G401.6 (cell line): ENCODE measurements around the gene ACSF3.
"Not testable (repeated sequence)": the region's sequence is repeated elsewhere in the genome, so short reads cannot be mapped to it uniquely, and the experiment has no call there.

ENCODE experiments used
- FAIRE-seq: peaks from 2 replicates; lab custom pipeline; 2012; peaks lifted over from hg19 to GRCh38; lab: Jason Lieb, UNC

Gene ACSF3

GRCh38 chr16:89073346-89074071 is 20.1 kb upstream of the ACSF3 start:
- no peak for FAIRE-seq

DNA sequence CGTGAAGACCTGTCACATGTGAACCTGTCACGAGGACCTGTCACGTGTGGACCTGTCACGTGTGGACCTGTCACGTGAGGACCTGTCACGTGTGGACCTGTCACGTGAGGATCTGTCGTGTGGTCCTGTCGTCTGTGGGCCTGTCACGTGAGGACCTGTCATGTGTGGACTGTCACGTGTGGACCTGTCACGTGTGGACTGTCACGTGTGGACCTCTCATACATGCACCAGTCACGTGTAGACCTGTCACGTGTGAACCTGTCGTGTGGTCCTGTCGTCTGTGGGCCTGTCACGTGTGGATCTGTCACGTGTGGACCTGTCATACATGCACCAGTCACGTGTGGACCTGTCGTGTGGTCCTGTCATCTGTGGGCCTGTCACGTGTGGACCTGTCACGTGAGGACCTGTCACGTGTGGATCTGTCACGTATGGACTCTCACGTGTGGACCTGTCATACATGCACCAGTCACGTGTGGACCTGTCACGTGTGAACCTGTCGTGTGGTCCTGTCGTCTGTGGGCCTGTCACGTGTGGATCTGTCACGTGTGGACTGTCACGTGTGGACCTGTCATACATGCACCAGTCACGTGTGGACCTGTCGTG is 19.5 kb upstream of the ACSF3 start:
- not testable (repeated sequence) for FAIRE-seq

DNA sequence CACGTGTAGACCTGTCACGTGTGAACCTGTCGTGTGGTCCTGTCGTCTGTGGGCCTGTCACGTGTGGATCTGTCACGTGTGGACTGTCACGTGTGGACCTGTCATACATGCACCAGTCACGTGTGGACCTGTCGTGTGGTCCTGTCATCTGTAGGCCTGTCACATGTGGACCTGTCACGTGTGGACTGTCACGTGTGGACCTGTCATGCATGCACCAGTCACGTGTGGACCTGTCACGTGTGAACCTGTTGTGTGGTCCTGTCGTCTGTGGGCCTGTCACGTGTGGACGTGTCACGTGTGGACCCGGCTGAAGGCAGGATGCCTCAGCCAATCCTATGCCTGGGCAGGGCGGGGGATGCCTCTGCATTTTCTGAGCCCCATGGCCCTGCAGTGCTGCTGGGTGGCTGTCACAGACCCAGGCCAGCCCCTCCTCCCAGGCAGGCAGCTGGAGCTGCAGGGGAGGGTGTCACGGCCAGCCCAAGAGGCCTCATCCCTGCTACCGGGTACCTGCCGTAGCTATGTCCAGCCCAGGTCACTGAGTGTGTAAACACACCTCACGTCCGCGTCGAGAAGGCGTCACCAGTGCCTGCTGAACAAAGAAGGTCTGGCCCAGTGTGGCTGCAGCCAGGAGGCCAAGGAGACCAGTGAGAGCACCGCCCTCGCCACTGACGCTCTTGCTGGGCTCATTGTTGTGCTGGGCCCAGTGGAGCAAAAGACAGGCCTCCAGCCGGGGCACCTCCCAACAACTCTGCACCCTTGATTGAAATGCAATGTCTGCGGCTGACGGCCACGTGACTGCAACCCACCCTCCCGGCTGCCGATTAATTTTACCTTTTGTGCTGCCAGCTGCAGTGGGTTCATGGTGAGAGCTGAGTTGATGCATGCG is 18.6 kb upstream of the ACSF3 start:
- FAIRE-seq, result no peak

- no peak for FAIRE-seq
Observed at GRCh38 chr16:89076159-89076558, 17.5 kb upstream of the ACSF3 start.

DNA sequence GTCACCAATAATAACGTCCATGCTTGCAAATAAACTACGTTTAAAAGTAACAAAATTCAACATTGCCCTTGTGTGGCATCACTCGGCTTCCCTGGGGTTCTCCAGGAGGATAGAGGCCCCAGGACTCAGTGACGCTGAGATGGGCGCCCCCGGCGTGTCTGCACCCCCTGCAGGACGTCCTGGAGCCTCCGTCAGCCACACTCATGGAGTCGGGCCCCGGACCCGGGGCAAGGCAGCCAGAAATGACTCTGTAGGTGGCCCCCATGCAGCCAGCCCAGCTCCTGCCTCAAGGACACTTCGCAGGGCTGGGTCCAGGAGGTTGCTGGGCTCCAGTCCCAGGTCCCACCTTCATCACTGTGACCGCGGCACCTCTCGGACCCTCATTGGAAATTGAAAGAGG is 16.6 kb upstream of the ACSF3 start:
- FAIRE-seq, result no peak

GRCh38 chr16:89078172-89078571 is 15.5 kb upstream of the ACSF3 start:
- no peak for FAIRE-seq

DNA sequence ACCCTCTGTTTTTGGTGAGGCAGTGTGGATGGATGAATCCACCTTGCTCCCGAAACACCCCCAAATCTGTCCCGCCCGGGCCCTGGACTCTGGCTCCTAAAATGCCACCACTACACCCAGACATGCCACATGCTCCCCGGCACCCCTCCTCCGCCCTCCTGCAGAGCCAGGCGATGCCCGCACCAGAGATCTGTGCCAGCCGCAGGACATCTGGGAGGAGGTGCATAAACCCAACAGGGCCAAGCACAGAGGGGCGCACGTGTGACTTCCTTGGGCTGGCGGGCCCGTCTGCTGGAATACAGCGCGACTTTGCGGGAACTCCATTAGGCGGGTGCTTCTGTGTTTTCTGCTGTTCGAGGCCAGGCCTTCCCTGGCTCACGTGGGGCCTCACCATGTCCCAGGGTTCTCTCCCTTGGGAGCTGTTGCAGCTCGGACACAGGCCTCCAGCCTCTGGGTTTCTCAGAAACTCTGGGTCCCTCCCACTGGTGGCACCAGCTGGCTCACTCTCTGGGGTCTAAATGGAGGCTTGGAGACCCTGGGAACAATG is 14.1 kb upstream of the ACSF3 start:
- no peak for FAIRE-seq

GRCh38 chr16:89080196-89080853 is 13.3 kb upstream of the ACSF3 start:
- no peak for FAIRE-seq

DNA sequence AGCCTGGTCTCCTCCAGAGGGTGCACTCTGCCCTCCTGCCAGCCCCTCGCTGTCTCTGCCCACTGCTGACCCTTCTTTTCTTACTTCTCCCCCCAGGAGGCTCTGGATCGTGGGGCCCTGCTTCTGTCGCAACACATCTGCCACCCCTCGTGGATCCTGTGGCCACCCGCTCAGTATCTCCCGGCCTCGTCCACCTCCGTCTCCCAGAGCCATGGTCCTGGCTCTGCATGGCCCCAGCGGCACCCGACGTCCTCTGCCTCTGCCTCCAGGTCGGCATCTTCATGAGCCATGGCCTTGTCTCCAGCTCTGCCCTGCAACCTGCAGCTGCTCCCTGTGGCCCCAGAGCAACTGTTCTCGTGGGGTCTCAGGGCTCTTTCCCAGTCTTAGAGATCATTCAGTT is 12.1 kb upstream of the ACSF3 start:
- no peak for FAIRE-seq

GRCh38 chr16:89084411-89084810 is 9.2 kb upstream of the ACSF3 start:
- FAIRE-seq, result no peak

DNA sequence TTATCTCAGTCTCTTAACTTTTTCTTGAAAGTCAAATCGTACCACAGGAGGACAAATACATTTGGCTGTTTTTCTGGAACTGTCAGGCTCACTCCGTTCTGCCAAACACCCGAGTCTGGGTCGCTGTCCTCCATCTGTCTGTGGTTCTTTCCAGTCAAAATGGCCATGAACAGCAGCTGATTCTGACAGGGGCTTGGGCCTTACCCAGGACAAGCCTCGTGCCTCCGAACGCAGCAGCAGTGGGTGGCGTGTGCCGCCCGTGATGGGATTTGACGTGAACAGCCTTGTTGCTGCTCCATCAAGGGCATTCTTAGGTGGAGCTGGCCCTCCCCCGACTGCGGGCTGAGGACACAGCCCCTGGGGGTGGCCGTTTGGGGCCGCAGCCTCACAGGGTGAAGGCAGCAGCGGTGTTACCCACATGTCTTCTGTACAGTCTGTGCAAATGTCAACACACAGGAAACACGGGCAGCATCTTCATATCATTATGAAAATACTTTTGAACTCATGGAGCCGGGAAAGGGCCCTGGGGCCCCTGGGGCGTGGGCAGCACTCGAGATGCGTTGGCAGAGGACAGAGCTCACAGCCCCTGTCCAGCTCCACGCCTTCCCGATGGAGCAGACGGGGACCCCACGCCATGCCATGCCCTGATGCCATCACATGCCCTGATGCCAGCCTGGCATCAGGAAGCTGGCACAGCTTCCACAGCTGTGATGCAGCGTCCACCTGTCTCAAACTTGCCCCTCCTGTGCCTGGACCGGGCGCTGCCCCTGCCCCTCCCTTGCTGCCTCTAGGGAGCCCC is 8.6 kb upstream of the ACSF3 start:
- no peak for FAIRE-seq

DNA sequence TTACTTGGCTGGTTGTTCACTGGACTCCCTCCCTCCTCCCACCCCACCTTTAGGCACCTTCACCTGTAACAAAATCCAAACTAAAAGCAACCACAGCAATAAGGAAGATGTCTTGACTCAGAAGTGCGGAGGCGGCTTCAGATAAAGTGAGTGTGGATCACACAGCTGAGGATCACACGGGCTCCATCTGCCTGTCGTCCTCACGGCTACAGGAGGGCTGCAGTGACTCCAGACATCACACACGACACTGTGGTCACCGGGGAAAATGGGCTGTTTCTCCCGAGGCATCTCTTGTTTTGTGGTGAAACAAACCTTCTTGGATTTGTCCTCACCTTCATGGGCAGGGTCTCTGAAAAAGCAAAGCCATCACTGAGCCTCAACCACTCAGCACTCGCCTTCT is 7.9 kb upstream of the ACSF3 start:
- FAIRE-seq, result no peak

GRCh38 chr16:89087922-89088497 is 5.6 kb upstream of the ACSF3 start:
- no peak for FAIRE-seq

DNA sequence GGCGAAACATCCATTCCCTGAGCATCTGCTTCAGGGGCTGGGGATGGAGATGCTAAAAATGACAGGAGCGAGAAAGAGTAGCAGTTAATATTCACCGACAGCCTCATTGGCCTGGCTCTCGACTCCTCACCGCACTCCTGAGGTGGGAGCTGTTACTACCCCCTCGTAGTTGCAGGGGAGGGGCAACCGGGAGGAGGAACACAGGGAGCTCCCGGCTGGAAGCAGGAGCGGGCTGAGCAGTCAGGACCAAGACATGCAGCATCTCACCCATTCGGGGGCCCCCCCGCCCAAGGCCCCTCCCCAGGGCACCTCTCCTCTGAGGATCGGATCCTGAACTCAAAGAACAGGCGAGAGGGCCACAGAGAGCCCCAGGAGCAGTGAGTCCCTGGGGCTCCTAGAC is 4.5 kb upstream of the ACSF3 start:
- no peak for FAIRE-seq

DNA sequence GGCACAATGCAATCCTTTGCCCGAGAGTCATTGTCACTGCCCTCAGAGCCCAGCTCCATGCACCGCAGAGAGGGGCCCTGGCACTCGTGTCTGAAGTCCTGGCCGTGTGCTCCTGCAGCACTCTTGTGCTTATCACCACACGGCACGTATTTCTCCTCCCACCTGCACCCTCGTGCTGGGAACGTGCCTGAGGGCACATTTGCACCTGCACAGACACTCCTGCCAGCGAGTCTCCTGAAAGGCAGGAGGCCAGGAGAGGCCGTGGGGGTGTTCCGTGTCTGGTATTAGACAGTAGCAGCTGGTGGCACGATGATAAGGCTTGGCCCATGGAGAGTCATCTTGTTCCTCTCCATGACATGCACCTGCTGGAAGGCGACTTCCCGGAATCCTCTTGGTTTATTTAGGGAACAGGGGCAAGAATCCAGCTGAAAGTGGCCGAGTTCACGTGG is 3.4 kb upstream of the ACSF3 start:
- no peak for FAIRE-seq

GRCh38 chr16:89090669-89091426 is 2.8 kb upstream of the ACSF3 start:
- FAIRE-seq, result no peak

GRCh38 chr16:89092013-89092412 is 1.6 kb upstream of the ACSF3 start:
- FAIRE-seq, result no peak

DNA sequence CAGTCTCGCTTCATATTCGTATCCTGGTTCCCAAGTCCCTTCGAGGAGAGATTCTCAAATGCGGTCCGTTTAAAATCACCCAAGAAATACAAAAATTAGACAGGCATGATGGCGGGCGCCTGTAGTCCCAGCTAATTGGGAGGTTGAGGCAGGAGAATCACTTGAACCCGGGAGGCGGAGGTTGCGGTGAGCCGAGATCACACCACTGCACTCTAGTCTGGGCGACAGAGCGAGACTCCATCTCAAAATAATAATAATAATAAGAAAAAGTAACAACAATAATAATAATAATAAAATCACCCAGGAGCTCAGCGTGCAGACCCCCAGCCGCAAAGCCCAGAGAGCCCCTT is 425 bp upstream of the ACSF3 start:
- FAIRE-seq, result not testable (repeated sequence)

- no peak for FAIRE-seq
Observed at GRCh38 chr16:89094252-89094879, 714 bp downstream of the ACSF3 start.

DNA sequence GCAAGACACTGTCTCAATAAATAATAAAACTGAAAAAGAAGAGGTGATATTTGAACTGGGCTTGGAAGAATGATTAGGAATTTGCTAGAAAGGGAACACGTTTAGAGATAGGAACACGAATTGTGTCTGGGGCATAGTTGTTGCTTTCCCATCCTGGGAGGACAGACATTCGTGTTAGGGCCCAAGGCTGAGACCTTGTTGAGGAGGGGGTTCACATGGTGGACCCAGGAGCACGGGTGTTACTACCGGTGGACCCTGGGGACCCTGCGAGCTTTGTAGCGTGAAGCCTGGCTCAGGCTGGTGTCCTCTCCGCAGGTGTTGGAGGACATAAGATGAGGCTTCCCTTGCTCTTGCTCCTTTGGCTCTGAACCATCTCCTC is 1.2 kb downstream of the ACSF3 start:
- FAIRE-seq, result no peak
